GM19324 (cell line): ENCODE data around the gene ITGA3.

Source experiments
- ATAC-seq: cut with Tn5 transposase; IDR thresholded peaks from one replicate; pipeline ENCODE4 v1.9.1; 2021; ENCODE audit warnings: mild to moderate bottlenecking, moderate library complexity; ENCODE audit not compliant: unreplicated experiment, low FRiP score

ITGA3 gene

GRCh38 chr17:50066995-50067394, 11.1 kb downstream of the ITGA3 start:
- no peak for ATAC-seq

- ATAC-seq = no peak
Observed at GRCh38 chr17:50067996-50068395, 12.1 kb downstream of the ITGA3 start.

GRCh38 chr17:50070908-50071680, 15.2 kb downstream of the ITGA3 start:
- no peak for ATAC-seq

GRCh38 chr17:50071692-50072091, 15.8 kb downstream of the ITGA3 start:
- no peak for ATAC-seq

- no peak for ATAC-seq
Observed at GRCh38 chr17:50072130-50072529, 16.2 kb downstream of the ITGA3 start.

GRCh38 chr17:50072925-50073324, 17.0 kb downstream of the ITGA3 start:
- ATAC-seq = no peak

- ATAC-seq = no peak
Observed at GRCh38 chr17:50074227-50074626, 18.3 kb downstream of the ITGA3 start.

GRCh38 chr17:50075446-50076032, 19.6 kb downstream of the ITGA3 start:
- no peak for ATAC-seq

GRCh38 chr17:50076221-50076590, 20.3 kb downstream of the ITGA3 start:
- ATAC-seq = no peak

GRCh38 chr17:50076591-50077235, 20.8 kb downstream of the ITGA3 start:
- no peak for ATAC-seq

- ATAC-seq = no peak
Observed at GRCh38 chr17:50078430-50078829, 22.5 kb downstream of the ITGA3 start.

GRCh38 chr17:50079334-50080095, 23.6 kb downstream of the ITGA3 start:
- no peak for ATAC-seq

GRCh38 chr17:50080096-50080480, 24.2 kb downstream of the ITGA3 start:
- ATAC-seq = no peak

- ATAC-seq = peak; percentile 83
Observed at GRCh38 chr17:50080827-50081226, 24.9 kb downstream of the ITGA3 start.

GRCh38 chr17:50081757-50082156, 25.8 kb downstream of the ITGA3 start:
- no peak for ATAC-seq

- ATAC-seq = no peak
Observed at GRCh38 chr17:50087246-50087911, 31.5 kb downstream of the ITGA3 start.

GRCh38 chr17:50087912-50088405, 32.0 kb downstream of the ITGA3 start:
- no peak for ATAC-seq

- no peak for ATAC-seq
Observed at GRCh38 chr17:50088952-50089825, 33.3 kb downstream of the ITGA3 start.

GRCh38 chr17:50090071-50090470, 34.2 kb downstream of the ITGA3 start:
- ATAC-seq = no peak
